HG03135 (cell line): ENCODE results near the gene POLD3.

Source experiments
- ATAC-seq: cut with Tn5 transposase; IDR thresholded peaks from one replicate; pipeline ENCODE4 v1.9.1; 2021; ENCODE audit warnings: mild to moderate bottlenecking, moderate library complexity; ENCODE audit not compliant: unreplicated experiment

The POLD3 gene

DNA sequence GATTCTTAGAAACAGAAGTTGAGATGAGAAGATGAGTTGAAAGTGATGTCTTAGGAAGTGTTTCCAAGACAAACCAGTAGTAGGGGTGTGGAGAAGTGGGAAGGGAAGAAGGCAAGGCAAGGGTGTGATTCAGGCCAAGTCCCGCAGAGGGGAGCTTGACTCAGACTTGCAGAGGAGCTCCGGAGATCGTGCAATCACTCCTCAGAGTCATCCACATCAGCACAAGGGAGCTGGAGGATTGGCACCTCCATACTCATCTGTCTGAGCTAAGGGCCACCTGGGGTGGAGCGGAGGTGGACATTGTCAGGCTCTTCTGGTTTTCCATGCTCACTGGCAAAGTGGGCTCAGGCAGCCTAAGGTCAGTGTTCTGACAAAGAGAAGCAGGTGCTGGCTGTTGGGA lies 94.4 kb downstream of the POLD3 start:
- ATAC-seq, result no peak

DNA sequence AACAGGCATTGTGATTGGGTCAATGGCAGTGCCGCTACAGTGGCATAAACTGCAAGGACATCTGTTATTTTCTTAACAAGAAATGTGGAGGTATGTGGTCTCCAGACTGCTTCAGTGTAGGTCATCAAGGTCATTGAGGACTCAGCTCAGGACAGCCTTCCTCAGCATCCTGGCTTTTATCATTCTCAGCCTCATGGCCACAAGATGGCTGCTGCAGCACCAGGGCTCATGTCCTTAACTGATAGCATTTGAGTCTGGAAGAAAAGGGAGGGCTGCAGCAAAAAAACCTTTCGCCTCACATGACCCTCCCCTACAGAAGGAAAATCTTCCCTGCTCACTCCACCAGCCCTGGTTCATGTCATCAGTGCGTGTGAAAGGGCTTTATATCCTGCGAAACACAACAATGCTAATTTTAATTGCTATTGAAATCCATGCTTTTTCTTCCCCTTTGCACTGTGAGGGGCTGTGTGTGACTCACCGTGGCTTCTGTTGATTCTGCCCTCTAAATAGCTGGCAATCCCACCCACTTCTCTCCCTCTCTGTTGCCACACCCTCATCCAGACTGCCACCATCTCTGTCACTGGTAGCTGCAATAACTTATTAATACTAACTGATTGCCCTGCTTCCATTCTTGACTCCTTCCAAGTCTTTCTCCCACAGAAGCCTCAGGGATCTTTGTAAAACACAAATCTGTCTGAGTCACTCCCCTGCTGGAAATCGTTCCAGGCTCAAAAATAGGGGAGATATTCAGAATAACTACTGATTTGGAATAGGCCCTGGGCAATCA lies 95.0 kb downstream of the POLD3 start:
- no peak for ATAC-seq

DNA sequence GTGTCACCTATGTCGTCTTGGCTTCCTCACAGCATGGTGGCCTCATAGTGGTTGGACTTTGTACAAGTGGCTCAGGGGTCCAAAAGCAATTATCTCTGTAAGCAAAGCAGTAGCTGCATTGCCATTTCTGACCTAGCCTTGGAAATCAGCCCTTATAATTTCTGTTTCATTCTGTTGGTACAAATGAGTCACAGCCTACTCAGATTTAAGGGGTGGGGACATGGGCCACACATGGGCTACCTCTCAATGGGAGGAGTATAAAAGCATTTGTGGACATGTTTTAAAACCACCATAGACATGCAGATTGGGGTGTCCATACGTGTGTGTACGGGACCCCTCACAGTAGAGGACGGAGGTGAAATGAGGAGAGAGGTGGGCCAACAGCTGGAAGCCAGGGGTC lies 97.3 kb downstream of the POLD3 start:
- no peak for ATAC-seq

DNA sequence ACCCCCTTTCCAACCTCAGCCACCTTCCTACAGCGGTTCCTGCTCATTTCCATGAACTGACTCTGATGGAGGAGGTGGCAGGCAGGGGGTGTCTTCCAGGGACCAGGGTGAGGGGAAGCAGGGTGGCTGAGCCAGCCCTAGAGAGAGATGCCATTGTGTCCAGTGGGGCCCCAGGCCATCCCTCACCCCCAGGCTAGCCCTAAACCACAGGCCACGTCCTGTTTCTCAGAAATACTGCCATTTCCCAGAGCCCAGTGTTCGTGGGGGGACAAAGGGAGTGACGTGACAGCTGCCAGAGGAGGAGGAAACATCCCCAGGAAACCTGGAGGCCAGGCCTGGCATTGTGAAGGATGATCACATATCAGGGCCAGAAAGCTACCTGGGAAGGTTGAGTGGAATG lies 99.4 kb downstream of the POLD3 start:
- no peak for ATAC-seq
